H9 (cell line): ENCODE data around the gene TIGD3. TPM values are rescaled to one million over a fixed set of nuclear protein-coding genes. Genes with fewer than 3 reads are reported as not detected.

Source experiments
- DNase-seq: peaks from one replicate; pipeline ENCODE4 v3.0.0-alpha.2; 2017
- H2AFZ ChIP-seq: one replicate; pipeline ENCODE4 v1.6.1; 2013; ENCODE audit warnings: mild to moderate bottlenecking, low read length, control low read depth, moderate library complexity
- H2AK5ac ChIP-seq: 2 replicates; pipeline ENCODE4 v1.6.1; 2013; ENCODE audit warnings: low read length, control low read depth, mixed read lengths; ENCODE audit not compliant: insufficient read length
- H2BK120ac ChIP-seq: one replicate; pipeline ENCODE4 v1.6.1; 2013; ENCODE audit warnings: low read depth, mild to moderate bottlenecking, low read length, control low read depth, inconsistent platforms; ENCODE audit not compliant: poor library complexity, severe bottlenecking
- H2BK12ac ChIP-seq: 2 replicates; pipeline ENCODE4 v1.6.1; 2013; ENCODE audit warnings: low read length, control low read depth, mixed read lengths, low read depth; ENCODE audit not compliant: insufficient read length
- H2BK15ac ChIP-seq: 2 replicates; pipeline ENCODE4 v1.6.1; 2013; ENCODE audit warnings: low read depth, low read length, control low read depth
- H2BK20ac ChIP-seq: one replicate; pipeline ENCODE4 v1.6.1; 2013; ENCODE audit warnings: low read depth, mild to moderate bottlenecking, low read length, control low read depth, inconsistent platforms; ENCODE audit not compliant: poor library complexity, severe bottlenecking
- H2BK5ac ChIP-seq: 2 replicates; pipeline ENCODE4 v1.6.1; 2013; ENCODE audit warnings: low read length, control low read depth, mixed read lengths; ENCODE audit not compliant: insufficient read length
- H3K14ac ChIP-seq: 2 replicates; pipeline ENCODE4 v1.6.1; 2013; ENCODE audit warnings: low read length, control low read depth; ENCODE audit not compliant: insufficient read depth
- H3K18ac ChIP-seq: 2 replicates; pipeline ENCODE4 v1.6.1; 2013; ENCODE audit warnings: low read depth, mild to moderate bottlenecking, mixed read lengths, low read length, control low read depth; ENCODE audit not compliant: insufficient read length
- H3K23ac ChIP-seq: 2 replicates; pipeline ENCODE4 v1.6.1; 2013; ENCODE audit warnings: low read length, control low read depth, mixed read lengths, low read depth; ENCODE audit not compliant: insufficient read length
- H3K23me2 ChIP-seq: 2 replicates; pipeline ENCODE4 v1.6.1; 2013; ENCODE audit warnings: low read depth, mild to moderate bottlenecking, mixed read lengths, low read length, control low read depth; ENCODE audit not compliant: insufficient read length, poor library complexity, severe bottlenecking
- H3K27ac ChIP-seq: 2 replicates; pipeline ENCODE4 v1.5.1; 2013; ENCODE audit warnings: low read length, control low read depth, mixed read lengths, low read depth; ENCODE audit not compliant: insufficient read length
- H3K27me3 ChIP-seq: 2 replicates; pipeline ENCODE4 v1.6.1; 2013; ENCODE audit warnings: low read length, control low read depth, inconsistent platforms; ENCODE audit not compliant: insufficient read depth
- H3K4ac ChIP-seq: 2 replicates; pipeline ENCODE4 v1.6.1; 2013; ENCODE audit warnings: low read depth, mild to moderate bottlenecking, control low read depth, inconsistent platforms, low read length, moderate library complexity
- H3K4me1 ChIP-seq: 2 replicates; pipeline ENCODE4 v1.6.1; 2013; ENCODE audit warnings: low read length, control low read depth, inconsistent platforms; ENCODE audit not compliant: insufficient read depth
- H3K4me2 ChIP-seq: 2 replicates; pipeline ENCODE4 v1.6.1; 2013; ENCODE audit warnings: low read length, control low read depth, mixed read lengths; ENCODE audit not compliant: insufficient read length, insufficient read depth
- H3K56ac ChIP-seq: 2 replicates; pipeline ENCODE4 v1.6.1; 2013; ENCODE audit warnings: low read depth, mild to moderate bottlenecking, mixed read lengths, low read length, control low read depth; ENCODE audit not compliant: insufficient read length
- H3K79me1 ChIP-seq: 2 replicates; pipeline ENCODE4 v1.6.1; 2013; ENCODE audit warnings: low read depth, mild to moderate bottlenecking, moderate library complexity, low read length, control low read depth, inconsistent platforms; ENCODE audit not compliant: insufficient read depth, poor library complexity, severe bottlenecking
- H3K79me2 ChIP-seq: 2 replicates; pipeline ENCODE4 v1.6.1; 2013; ENCODE audit warnings: low read length, control low read depth, inconsistent platforms; ENCODE audit not compliant: insufficient read depth
- H3K9ac ChIP-seq: 2 replicates; pipeline ENCODE4 v1.6.1; 2013; ENCODE audit warnings: low read length, control low read depth, mixed read lengths; ENCODE audit not compliant: insufficient read length; ENCODE audit errors: extremely low read depth
- H3K9me3 ChIP-seq: one replicate; pipeline ENCODE4 v1.6.1; 2013; ENCODE audit warnings: low read depth, low read length, inconsistent platforms; ENCODE audit not compliant: control insufficient read depth
- H3T11ph ChIP-seq: one replicate; pipeline ENCODE4 v1.6.1; 2013; ENCODE audit warnings: mild to moderate bottlenecking, low read length, control low read depth, inconsistent platforms
- H4K20me1 ChIP-seq: one replicate; pipeline ENCODE4 v1.6.1; 2013; ENCODE audit not compliant: control insufficient read depth, insufficient read length, insufficient read depth
- H4K5ac ChIP-seq: 2 replicates; pipeline ENCODE4 v1.6.1; 2013; ENCODE audit warnings: low read depth, mild to moderate bottlenecking, mixed read lengths, low read length, control low read depth; ENCODE audit not compliant: insufficient read length
- H4K8ac ChIP-seq: replicated peaks from 2 replicates; pipeline ENCODE4 v1.6.1; 2013; ENCODE audit warnings: low read length, control low read depth, mixed read lengths, low read depth; ENCODE audit not compliant: insufficient read length
- H4K91ac ChIP-seq: 2 replicates; pipeline ENCODE4 v1.6.1; 2013; ENCODE audit warnings: low read depth, mild to moderate bottlenecking, moderate library complexity, mixed read lengths, low read length, control low read depth; ENCODE audit not compliant: insufficient read length
- H3K27ac Mint-ChIP-seq, 3 experiments: 2 replicates in 2 of 3; 3 replicates in 1 of 3; pipeline ENCODE4 v1.8.0; 2020 to 2021; ENCODE audit warnings: mixed read lengths in 3 of 3, mild to moderate bottlenecking in 1 of 3, moderate library complexity in 1 of 3
- H3K27me3 Mint-ChIP-seq: 2 replicates; pipeline ENCODE4 v1.8.0; 2021; ENCODE audit warnings: low read depth, mild to moderate bottlenecking, moderate library complexity, mixed read lengths
- H3K36me3 Mint-ChIP-seq, 3 experiments: 2 replicates in 2 of 3; 3 replicates in 1 of 3; pipeline ENCODE4 v1.8.0; 2020 to 2021; ENCODE audit warnings: low read depth in 3 of 3, mixed read lengths in 3 of 3; ENCODE audit not compliant: insufficient read depth in 1 of 3
- H3K4me1 Mint-ChIP-seq, 2 experiments: 2 replicates each; pipeline ENCODE4 v1.8.0; 2020; ENCODE audit warnings: mixed read lengths in 2 of 2
- H3K4me3 Mint-ChIP-seq, 2 experiments: 2 replicates in 1 of 2; 3 replicates in 1 of 2; pipeline ENCODE4 v1.8.0; 2020 to 2021; ENCODE audit warnings: mild to moderate bottlenecking in 2 of 2, mixed read lengths in 2 of 2, moderate library complexity in 1 of 2
- H3K9me3 Mint-ChIP-seq, 2 experiments: 2 replicates in 1 of 2; 3 replicates in 1 of 2; pipeline ENCODE4 v1.8.0; 2020; ENCODE audit warnings: mild to moderate bottlenecking in 2 of 2, mixed read lengths in 2 of 2, moderate library complexity in 1 of 2
- WGBS: extraction: QIAGEN DNeasy Blood & Tissue Kit; methylation state at CpG from one replicate; pipeline ENCODE4 v1.1.7; 2013; ENCODE audit warnings: missing lambda C conversion rate, low lambda C conversion rate, mixed read lengths; ENCODE audit not compliant: insufficient read length; ENCODE audit errors: extremely low coverage; 5-methylcytosine and 5-hydroxymethylcytosine counted together
- total RNA-seq: library from RNA; stranded (reverse); gene quantifications from 2 replicates; pipeline ENCODE4 v1.2.1, GENCODE V29; 2021
- TF ChIP-seq, protein P1 (sequence below): fragments of 200-600 bp; sonication (generic); conservative IDR thresholded peaks from 3 replicates; pipeline ENCODE4 v1.8.0; 2021; ENCODE audit warnings: antibody characterized with exemption, mild to moderate bottlenecking

Gene TIGD3
- total RNA-seq, 1 experiment from 2014 or later = 0.66 TPM

DNA sequence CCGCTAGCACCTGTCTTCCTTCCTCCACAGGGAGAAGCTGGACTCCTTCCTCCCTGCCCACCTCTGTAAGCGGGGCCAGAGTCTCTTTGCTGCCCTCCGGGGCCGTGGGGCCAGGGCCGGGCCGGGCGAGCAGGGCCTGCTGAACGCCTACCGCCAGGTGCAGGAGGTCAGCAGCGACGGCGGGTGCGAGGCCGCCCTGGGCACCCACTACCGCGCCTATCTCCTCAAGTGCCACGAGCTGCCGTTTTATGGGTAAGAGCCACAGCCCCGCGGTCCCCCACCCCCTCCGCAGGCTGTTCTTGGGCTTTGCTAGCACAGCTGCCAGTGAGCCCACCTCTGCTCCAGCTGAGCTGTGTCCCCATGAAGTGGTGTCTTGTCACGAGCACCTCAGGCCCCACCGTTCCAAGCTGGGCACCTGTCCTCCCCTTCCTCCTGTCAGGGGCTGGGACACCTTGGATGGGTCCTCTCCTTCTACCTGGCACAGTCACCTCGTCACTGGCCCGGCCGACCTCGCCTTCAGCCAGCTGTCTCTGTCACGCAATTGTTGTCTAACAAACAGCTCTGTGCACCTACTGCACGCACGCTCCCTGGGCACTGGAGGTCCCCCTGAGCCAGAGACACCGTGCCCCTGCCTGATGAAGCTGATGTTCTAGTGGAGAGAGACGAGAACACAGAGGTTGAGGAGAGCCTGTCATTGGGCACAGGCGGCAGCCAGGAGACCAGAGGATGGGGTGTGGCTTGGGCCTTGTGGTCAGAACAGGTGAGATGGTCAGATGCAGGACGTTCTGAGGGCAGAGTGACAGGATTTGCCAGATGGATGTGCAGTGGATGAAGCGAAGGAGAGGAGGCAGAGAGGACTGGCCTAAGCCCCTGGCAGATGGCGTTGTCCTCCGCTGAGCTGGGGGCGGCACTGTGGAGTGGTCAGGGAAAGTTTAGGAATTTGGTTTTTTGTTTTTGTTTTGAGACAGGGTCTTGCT lies 42.5 kb downstream of the TIGD3 start:
- H2BK5ac ChIP-seq = no peak overlapping the region
- Mint-ChIP-seq H3K36me3 (peaks cover 3 to 33% (median 22%) of the 10 kb centered on the region in 3 experiments; a peak in 6 of 7 replicates), H3K4me3 (no peak overlapping the region), H3K27ac (peak overlapping the region in 2 of 3 experiments; percentile 7 to 69; a peak in 2 of 7 replicates), H3K27me3 (no peaks in the 10 kb centered on the region), H3K4me1 (peaks cover 0 to 16% of the 10 kb centered on the region in 2 experiments; a peak in 3 of 4 replicates), H3K9me3 (no peaks in the 10 kb centered on the region)
- H2AK5ac ChIP-seq = no peak overlapping the region
- H3T11ph ChIP-seq = no peak overlapping the region
- no peaks in the 10 kb centered on the region for H3K27me3 ChIP-seq
- TF ChIP-seq, protein P1, sequence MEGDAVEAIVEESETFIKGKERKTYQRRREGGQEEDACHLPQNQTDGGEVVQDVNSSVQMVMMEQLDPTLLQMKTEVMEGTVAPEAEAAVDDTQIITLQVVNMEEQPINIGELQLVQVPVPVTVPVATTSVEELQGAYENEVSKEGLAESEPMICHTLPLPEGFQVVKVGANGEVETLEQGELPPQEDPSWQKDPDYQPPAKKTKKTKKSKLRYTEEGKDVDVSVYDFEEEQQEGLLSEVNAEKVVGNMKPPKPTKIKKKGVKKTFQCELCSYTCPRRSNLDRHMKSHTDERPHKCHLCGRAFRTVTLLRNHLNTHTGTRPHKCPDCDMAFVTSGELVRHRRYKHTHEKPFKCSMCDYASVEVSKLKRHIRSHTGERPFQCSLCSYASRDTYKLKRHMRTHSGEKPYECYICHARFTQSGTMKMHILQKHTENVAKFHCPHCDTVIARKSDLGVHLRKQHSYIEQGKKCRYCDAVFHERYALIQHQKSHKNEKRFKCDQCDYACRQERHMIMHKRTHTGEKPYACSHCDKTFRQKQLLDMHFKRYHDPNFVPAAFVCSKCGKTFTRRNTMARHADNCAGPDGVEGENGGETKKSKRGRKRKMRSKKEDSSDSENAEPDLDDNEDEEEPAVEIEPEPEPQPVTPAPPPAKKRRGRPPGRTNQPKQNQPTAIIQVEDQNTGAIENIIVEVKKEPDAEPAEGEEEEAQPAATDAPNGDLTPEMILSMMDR = no peak
- H2BK120ac ChIP-seq = no peak overlapping the region
- no peaks in the 10 kb centered on the region for H3K79me2 ChIP-seq
- no peak overlapping the region for H2BK15ac ChIP-seq
- no peak for DNase-seq
- H3K23me2 ChIP-seq = no peaks in the 10 kb centered on the region
- no peak overlapping the region for H3K18ac ChIP-seq
- H3K79me1 ChIP-seq = no peaks in the 10 kb centered on the region
- no peak overlapping the region for H4K8ac ChIP-seq
- no CpG with 5 or more reads among the region's 38 CpGs for WGBS
- no peaks in the 10 kb centered on the region for H3K4me1 ChIP-seq
- H2BK12ac ChIP-seq = no peak overlapping the region
- H3K27ac ChIP-seq = no peak overlapping the region
- H3K9ac ChIP-seq = no peak overlapping the region
- no peak overlapping the region for H3K23ac ChIP-seq
- peaks cover 2% of the 10 kb centered on the region for H4K20me1 ChIP-seq
- H3K4ac ChIP-seq = no peak overlapping the region
- H2BK20ac ChIP-seq = no peak overlapping the region
- H3K9me3 ChIP-seq = no peaks in the 10 kb centered on the region
- H3K14ac ChIP-seq = no peak overlapping the region
- no peak overlapping the region for H4K5ac ChIP-seq
- no peak overlapping the region for H4K91ac ChIP-seq
- no peak overlapping the region for H3K4me2 ChIP-seq
- H2AFZ ChIP-seq = no peak overlapping the region
- no peak overlapping the region for H3K56ac ChIP-seq
